ENCODE measurements around the gene ALKBH7. TPM values are rescaled to one million over a fixed set of nuclear protein-coding genes. Genes with fewer than 3 reads are reported as not detected.

The ALKBH7 gene
- total RNA-seq, 1 donor from 2014 or later: 66.8 TPM

DNA sequence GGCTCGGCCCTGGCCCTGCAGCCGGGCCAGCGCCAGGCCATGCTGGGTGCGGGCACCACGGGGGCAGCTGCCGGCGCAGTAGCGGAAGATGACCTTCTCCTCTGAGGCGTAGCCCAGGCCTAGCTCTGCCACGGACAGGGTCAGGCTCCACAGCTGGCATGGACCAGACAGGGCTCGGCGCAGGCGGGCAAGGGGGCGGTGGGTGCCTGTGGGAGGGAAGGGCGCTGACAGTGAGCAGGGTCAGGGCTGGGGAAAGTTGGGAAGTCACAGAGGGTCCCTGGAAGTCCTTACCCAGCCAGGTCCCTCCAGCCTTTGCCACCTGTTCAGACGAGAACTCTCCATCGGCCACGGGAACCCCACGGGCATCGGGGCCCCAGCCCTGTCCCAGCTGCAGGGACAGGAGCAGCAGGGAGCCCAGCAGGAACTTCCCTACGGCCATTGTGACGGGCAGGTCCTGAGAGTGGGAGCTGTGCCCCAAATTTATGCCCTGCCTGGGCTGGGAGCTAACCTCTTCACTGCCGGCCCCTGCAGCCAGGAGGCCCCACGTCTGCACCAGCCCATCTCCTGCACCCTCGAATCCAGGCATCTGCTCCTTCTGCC is 2.9 kb downstream of the ALKBH7 start, which contains the start of gene PSPN:
PSPN (minus strand) TSS at position 523 of the 600 bp plus-strand sequence; CDS start at position 439, 84 bp downstream.
- DNase-seq (ENCODE audit: low spot score): no peak
- H3K27me3 Mint-ChIP-seq (ENCODE audit: unreplicated experiment): peaks cover 11% of the 10 kb centered on the region
- no peak within 1 kb of the TSS for H3K4me3 Mint-ChIP-seq (ENCODE audit: unreplicated experiment)
- peaks cover 23% of the 10 kb centered on the region for H3K36me3 Mint-ChIP-seq (ENCODE audit: low read depth, unreplicated experiment)
- TF ChIP-seq, protein P1, sequence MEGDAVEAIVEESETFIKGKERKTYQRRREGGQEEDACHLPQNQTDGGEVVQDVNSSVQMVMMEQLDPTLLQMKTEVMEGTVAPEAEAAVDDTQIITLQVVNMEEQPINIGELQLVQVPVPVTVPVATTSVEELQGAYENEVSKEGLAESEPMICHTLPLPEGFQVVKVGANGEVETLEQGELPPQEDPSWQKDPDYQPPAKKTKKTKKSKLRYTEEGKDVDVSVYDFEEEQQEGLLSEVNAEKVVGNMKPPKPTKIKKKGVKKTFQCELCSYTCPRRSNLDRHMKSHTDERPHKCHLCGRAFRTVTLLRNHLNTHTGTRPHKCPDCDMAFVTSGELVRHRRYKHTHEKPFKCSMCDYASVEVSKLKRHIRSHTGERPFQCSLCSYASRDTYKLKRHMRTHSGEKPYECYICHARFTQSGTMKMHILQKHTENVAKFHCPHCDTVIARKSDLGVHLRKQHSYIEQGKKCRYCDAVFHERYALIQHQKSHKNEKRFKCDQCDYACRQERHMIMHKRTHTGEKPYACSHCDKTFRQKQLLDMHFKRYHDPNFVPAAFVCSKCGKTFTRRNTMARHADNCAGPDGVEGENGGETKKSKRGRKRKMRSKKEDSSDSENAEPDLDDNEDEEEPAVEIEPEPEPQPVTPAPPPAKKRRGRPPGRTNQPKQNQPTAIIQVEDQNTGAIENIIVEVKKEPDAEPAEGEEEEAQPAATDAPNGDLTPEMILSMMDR (IDR thresholded peaks at IDR 0.05; ENCODE audit: unreplicated experiment): no peak
- peaks cover 8% of the 10 kb centered on the region for H3K4me1 Mint-ChIP-seq (ENCODE audit: unreplicated experiment)
- H3K27ac Mint-ChIP-seq (ENCODE audit: unreplicated experiment): no peak within 1 kb of the TSS
- no peaks in the 10 kb centered on the region for H3K9me3 Mint-ChIP-seq (ENCODE audit: unreplicated experiment)

DNA sequence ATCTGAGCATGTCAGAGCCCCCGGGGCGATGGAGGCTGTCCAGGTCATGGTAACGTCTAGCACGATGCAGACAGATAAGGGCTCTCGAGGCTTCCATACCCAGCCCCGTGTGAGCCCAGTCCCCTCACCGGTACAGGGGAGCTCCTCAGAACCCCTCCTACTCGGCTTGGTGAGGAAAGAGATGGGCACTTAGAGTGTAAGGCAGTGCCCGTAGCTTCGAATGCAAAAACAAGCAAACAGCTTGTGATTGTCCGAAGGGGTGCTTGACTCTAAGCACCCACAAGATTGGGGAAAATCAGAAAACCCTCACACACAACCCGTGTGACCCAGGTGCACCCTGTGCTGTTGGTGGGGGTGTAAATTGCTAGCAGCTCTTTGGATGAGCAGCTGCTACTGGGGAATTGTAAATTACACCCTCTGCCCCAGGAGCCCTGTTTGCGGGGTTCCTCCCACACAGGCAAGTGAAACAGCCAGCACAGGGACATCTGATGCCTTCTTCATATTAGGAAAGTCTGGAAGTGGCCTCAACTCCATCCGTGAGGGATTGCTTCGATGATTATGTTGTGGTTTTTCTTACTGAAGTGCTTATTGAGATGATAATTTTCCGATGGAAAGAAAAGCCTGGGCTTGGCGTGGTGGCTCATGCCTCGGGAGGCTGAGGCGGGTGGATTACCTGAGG is 4.1 kb downstream of the ALKBH7 start:
- no peak for DNase-seq (ENCODE audit: low spot score)
- no peak overlapping the region for H3K4me3 Mint-ChIP-seq (ENCODE audit: unreplicated experiment)
- no peak overlapping the region for H3K27ac Mint-ChIP-seq (ENCODE audit: unreplicated experiment)

DNA sequence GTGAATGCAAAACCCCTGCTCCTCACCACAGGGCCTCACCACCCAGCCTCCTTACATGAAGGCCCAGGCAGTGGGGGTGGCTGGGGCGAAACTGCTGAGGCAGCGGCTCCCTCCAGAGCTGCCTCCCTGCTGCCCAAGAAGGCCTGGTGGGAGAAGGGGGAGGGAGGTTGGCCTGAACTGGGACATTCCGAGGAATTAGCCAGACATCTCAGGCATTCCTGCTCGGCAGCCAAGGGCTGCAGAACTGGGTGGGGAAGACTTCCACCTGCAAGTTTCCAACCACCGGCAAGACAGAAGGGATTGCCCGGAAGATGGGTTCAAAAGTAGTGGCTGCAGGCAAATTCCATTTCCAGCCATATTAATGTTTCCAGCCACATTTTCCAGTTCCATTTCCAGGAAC is 5.4 kb downstream of the ALKBH7 start:
- TF ChIP-seq, protein P1 (IDR thresholded peaks at IDR 0.05; ENCODE audit: unreplicated experiment): no peak
- Mint-ChIP-seq H3K27me3 (ENCODE audit: unreplicated experiment) (peaks cover 7% of the 10 kb centered on the region), H3K4me1 (ENCODE audit: unreplicated experiment) (peaks cover 3% of the 10 kb centered on the region), H3K36me3 (ENCODE audit: low read depth, unreplicated experiment) (peaks cover 35% of the 10 kb centered on the region), H3K27ac (ENCODE audit: unreplicated experiment) (no peak overlapping the region), H3K4me3 (ENCODE audit: unreplicated experiment) (no peak overlapping the region), H3K9me3 (ENCODE audit: unreplicated experiment) (no peaks in the 10 kb centered on the region)
- no peak for DNase-seq (ENCODE audit: low spot score)

More for the DNA sequence above, 4.1 kb downstream of the ALKBH7 start:
- H3K36me3 Mint-ChIP-seq (ENCODE audit: low read depth, unreplicated experiment): peaks cover 32% of the 10 kb centered on the region
- TF ChIP-seq, protein P1 (IDR thresholded peaks at IDR 0.05; ENCODE audit: unreplicated experiment): no peak
- H3K9me3 Mint-ChIP-seq (ENCODE audit: unreplicated experiment): no peaks in the 10 kb centered on the region
- H3K27me3 Mint-ChIP-seq (ENCODE audit: unreplicated experiment): peaks cover 11% of the 10 kb centered on the region
- peaks cover 8% of the 10 kb centered on the region for H3K4me1 Mint-ChIP-seq (ENCODE audit: unreplicated experiment)

DNA sequence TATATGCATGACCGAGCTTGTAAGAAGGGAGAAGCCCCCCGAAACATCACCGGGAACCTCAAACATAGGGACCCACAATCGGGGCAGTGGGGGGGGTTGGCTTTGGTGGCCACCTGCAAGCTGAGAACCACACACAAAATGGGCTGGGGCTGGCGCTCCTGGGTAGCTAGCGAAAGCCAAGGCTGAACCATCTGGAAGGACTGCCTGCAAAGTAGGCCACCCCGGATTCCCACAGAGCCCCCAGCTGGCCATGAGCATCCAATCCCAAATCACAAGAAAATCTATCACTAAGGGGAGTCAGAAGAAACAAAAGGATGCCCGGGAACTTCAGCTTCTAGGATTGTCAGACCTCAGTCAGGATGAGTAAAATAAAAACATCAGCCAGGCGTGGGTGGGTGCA is 5.9 kb downstream of the ALKBH7 start:
- H3K36me3 Mint-ChIP-seq (ENCODE audit: low read depth, unreplicated experiment): peaks cover 39% of the 10 kb centered on the region
- H3K4me1 Mint-ChIP-seq (ENCODE audit: unreplicated experiment): peaks cover 3% of the 10 kb centered on the region
- no peak overlapping the region for H3K27ac Mint-ChIP-seq (ENCODE audit: unreplicated experiment)
- no peak overlapping the region for H3K4me3 Mint-ChIP-seq (ENCODE audit: unreplicated experiment)
- TF ChIP-seq, protein P1 (IDR thresholded peaks at IDR 0.05; ENCODE audit: unreplicated experiment): no peak
- H3K9me3 Mint-ChIP-seq (ENCODE audit: unreplicated experiment): no peaks in the 10 kb centered on the region
- peaks cover 9% of the 10 kb centered on the region for H3K27me3 Mint-ChIP-seq (ENCODE audit: unreplicated experiment)
- no peak for DNase-seq (ENCODE audit: low spot score)

DNA sequence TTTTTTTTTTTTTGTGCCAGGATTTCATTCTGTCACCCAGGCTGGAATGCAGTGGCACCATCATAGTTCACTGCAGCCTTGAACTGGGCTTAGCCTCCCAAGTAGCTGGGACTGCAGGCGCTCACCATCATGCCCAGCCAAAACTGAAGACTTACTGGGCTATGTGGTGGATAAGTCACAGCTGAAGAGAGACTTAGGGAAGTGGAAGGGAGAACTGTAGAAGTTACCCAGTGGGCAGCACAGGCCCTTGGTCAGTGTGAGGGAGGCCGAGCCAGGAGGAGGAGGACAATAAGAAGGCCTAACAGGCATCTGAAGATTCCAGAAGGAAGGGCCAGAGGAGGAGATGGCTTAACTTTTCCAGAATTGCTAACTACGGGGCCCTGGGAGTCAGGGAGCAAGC is 7.2 kb downstream of the ALKBH7 start:
- peak overlapping the region; percentile 85 for H3K4me3 Mint-ChIP-seq (ENCODE audit: unreplicated experiment)
- H3K36me3 Mint-ChIP-seq (ENCODE audit: low read depth, unreplicated experiment): peaks cover 35% of the 10 kb centered on the region
- H3K4me1 Mint-ChIP-seq (ENCODE audit: unreplicated experiment): no peaks in the 10 kb centered on the region
- TF ChIP-seq, protein P1 (IDR thresholded peaks at IDR 0.05; ENCODE audit: unreplicated experiment): no peak
- no peaks in the 10 kb centered on the region for H3K9me3 Mint-ChIP-seq (ENCODE audit: unreplicated experiment)
- peaks cover 6% of the 10 kb centered on the region for H3K27me3 Mint-ChIP-seq (ENCODE audit: unreplicated experiment)
- DNase-seq (ENCODE audit: low spot score): no peak
- H3K27ac Mint-ChIP-seq (ENCODE audit: unreplicated experiment): no peak overlapping the region

All from endothelial cell (in vitro differentiated cells).